ENCODE measurements around the gene BTAF1. TPM values are rescaled to one million over a fixed set of nuclear protein-coding genes. Genes with fewer than 3 reads are reported as not detected.

Gene BTAF1
- total RNA-seq, 1 experiment from 2014 or later: 42.3 TPM

- H3K9me3 ChIP-seq (ENCODE audit: low read depth, low read length, poor library complexity, severe bottlenecking): no peaks in the 10 kb centered on the region
- CTCF ChIA-PET: interaction anchor here (0.5 kb wide), 1 partner anchor 634 kb away, joined by 3 read pairs; no protein-coding TSS in a partner anchor
- H3K36me3 ChIP-seq (ENCODE audit: insufficient read depth, low read length, poor library complexity, severe bottlenecking): no peaks in the 10 kb centered on the region
- intact Hi-C loops (cut with micrococcal nuclease; ENCODE audit: unreplicated experiment): no loop called here
- peaks cover 31% of the 10 kb centered on the region for H3K27me3 ChIP-seq (replicated peaks; ENCODE audit: insufficient read depth, low read depth, low read length, poor library complexity)
- BruUV-seq (replicated peaks): no TSS peak
- H3K4me3 ChIP-seq (ENCODE audit: low read depth, low read length, poor library complexity, severe bottlenecking): no peak overlapping the region
- TF ChIP-seq EZH2 (IDR thresholded peaks at IDR 0.05; ENCODE audit: borderline replicate concordance, low read depth, low read length, poor library complexity, severe bottlenecking): no peak
- TF ChIP-seq, protein P1, sequence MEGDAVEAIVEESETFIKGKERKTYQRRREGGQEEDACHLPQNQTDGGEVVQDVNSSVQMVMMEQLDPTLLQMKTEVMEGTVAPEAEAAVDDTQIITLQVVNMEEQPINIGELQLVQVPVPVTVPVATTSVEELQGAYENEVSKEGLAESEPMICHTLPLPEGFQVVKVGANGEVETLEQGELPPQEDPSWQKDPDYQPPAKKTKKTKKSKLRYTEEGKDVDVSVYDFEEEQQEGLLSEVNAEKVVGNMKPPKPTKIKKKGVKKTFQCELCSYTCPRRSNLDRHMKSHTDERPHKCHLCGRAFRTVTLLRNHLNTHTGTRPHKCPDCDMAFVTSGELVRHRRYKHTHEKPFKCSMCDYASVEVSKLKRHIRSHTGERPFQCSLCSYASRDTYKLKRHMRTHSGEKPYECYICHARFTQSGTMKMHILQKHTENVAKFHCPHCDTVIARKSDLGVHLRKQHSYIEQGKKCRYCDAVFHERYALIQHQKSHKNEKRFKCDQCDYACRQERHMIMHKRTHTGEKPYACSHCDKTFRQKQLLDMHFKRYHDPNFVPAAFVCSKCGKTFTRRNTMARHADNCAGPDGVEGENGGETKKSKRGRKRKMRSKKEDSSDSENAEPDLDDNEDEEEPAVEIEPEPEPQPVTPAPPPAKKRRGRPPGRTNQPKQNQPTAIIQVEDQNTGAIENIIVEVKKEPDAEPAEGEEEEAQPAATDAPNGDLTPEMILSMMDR (conservative IDR thresholded peaks at IDR 0.05; ENCODE audit: low read depth, low read length): no peak
- H3K27ac ChIP-seq (ENCODE audit: low read depth, low read length, poor library complexity, severe bottlenecking): no peak overlapping the region
- POLR2A ChIA-PET (ENCODE audit: low non-redundant PET): no interaction called here
- H3K4me1 ChIP-seq (ENCODE audit: insufficient read depth, low read length, poor library complexity, severe bottlenecking): peaks cover 39% of the 10 kb centered on the region
- DNase-seq (ENCODE audit: low spot score): no peak
Measured at GRCh38 chr10:91884536-91884935, 39.0 kb upstream of the BTAF1 start.

DNA sequence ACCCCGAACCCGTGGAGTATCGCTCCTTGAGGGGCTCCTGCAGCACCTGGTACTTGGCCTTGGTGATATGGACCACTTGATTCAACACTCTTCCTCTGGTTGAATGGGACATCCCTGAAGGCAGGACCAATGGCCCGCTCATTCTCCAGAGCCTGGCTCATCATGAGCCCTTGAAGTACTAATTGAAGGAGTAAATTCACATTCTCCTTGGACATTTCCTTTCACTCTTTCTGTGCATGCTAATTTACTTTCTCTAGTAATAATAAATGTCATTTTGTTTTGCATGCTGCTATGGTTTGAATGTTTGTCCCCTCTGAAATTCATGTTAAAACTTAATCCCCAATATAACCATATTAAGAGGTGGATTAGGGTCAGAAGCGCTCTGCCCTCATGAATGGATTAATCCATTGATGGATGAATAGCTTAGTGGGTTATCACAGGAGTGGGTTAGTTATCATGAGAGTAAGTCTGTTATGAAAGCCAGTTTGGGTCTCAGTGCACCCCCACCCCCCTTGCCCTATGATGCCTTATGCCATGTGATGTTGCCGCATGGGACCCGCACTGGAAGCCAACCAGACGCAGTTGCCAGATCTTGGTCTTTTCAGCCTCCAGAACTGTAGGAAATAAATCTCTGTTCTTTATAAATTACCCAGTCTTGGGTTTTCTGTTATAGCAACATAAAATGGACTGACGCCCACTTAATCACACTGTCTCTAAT, 38.0 kb upstream of the BTAF1 start:
- POLR2A ChIA-PET (ENCODE audit: low non-redundant PET): no interaction called here
- no TSS peak for BruUV-seq (replicated peaks)
- TF ChIP-seq, protein P1 (conservative IDR thresholded peaks at IDR 0.05; ENCODE audit: low read depth, low read length): no peak
- TF ChIP-seq EZH2 (IDR thresholded peaks at IDR 0.05; ENCODE audit: borderline replicate concordance, low read depth, low read length, poor library complexity, severe bottlenecking): no peak
- H3K4me1 ChIP-seq (ENCODE audit: insufficient read depth, low read length, poor library complexity, severe bottlenecking): peaks cover 29% of the 10 kb centered on the region
- H3K36me3 ChIP-seq (ENCODE audit: insufficient read depth, low read length, poor library complexity, severe bottlenecking): no peaks in the 10 kb centered on the region
- no peak overlapping the region for H3K27ac ChIP-seq (ENCODE audit: low read depth, low read length, poor library complexity, severe bottlenecking)
- no peak for DNase-seq (ENCODE audit: low spot score)
- CTCF ChIA-PET: no interaction called here
- H3K27me3 ChIP-seq (replicated peaks; ENCODE audit: insufficient read depth, low read depth, low read length, poor library complexity): peaks cover 30% of the 10 kb centered on the region
- intact Hi-C loops (cut with micrococcal nuclease; ENCODE audit: unreplicated experiment): no loop called here
- H3K9me3 ChIP-seq (ENCODE audit: low read depth, low read length, poor library complexity, severe bottlenecking): no peaks in the 10 kb centered on the region
- H3K4me3 ChIP-seq (ENCODE audit: low read depth, low read length, poor library complexity, severe bottlenecking): no peak overlapping the region

DNA sequence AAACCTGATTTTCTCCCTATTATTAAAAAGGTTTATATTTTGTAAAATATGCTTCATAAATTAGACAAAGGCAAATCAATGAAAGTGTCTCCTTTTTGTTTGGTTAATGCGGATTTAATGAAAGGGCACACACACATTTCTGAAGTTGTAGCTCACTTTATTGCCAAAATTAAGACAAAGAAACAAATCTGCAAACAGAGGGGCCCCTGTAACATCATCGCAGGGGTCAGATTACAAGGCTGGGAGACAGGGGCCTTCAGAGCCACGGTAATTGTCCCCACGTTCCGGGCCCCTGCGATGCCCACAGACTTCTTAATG, 36.7 kb upstream of the BTAF1 start:
- TF ChIP-seq, protein P1 (conservative IDR thresholded peaks at IDR 0.05; ENCODE audit: low read depth, low read length): no peak
- TF ChIP-seq EZH2 (IDR thresholded peaks at IDR 0.05; ENCODE audit: borderline replicate concordance, low read depth, low read length, poor library complexity, severe bottlenecking): no peak
- POLR2A ChIA-PET (ENCODE audit: low non-redundant PET): no interaction called here
- Histone ChIP-seq H3K4me1 (ENCODE audit: insufficient read depth, low read length, poor library complexity, severe bottlenecking) (peaks cover 25% of the 10 kb centered on the region), H3K4me3 (ENCODE audit: low read depth, low read length, poor library complexity, severe bottlenecking) (peak overlapping the region; percentile 44), H3K36me3 (ENCODE audit: insufficient read depth, low read length, poor library complexity, severe bottlenecking) (no peaks in the 10 kb centered on the region), H3K9me3 (ENCODE audit: low read depth, low read length, poor library complexity, severe bottlenecking) (no peaks in the 10 kb centered on the region), H3K27me3 (replicated peaks; ENCODE audit: insufficient read depth, low read depth, low read length, poor library complexity) (peaks cover 17% of the 10 kb centered on the region), H3K27ac (ENCODE audit: low read depth, low read length, poor library complexity, severe bottlenecking) (no peak overlapping the region)
- intact Hi-C loops (cut with micrococcal nuclease; ENCODE audit: unreplicated experiment): no loop called here
- no TSS peak for BruUV-seq (replicated peaks)
- CTCF ChIA-PET: interaction anchor here (0.6 to 1.0 kb wide), 2 partner anchors 10 to 26 kb away, joined by 3 to 4 read pairs; no protein-coding TSS in a partner anchor
- no peak for DNase-seq (ENCODE audit: low spot score)
